GM21515 (cell line): ENCODE results near the gene MALRD1.

Experiments used
- ATAC-seq: cut with Tn5 transposase; IDR thresholded peaks from one replicate; pipeline ENCODE4 v1.9.1; 2021; ENCODE audit not compliant: unreplicated experiment

Gene MALRD1

DNA sequence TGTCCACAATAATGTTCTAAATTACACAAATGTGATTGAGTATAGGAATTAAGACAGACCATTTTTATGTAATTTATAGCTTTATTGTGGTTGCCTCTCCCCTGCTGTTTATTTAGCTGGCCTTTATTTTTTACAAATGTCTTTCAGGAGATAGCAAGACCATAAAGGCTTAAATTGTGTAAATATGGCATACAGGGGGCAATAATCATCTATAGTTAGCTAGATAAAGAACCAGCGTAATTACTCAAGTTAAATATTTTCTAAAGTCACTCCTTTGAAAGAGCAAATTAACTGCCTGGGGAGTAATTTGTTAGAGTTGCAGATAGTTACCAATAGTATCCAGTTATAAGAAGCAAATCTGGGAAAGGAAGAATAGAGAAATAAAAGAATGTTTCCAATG, at the start of gene MALRD1:
TSS of gene MALRD1 (plus strand) at position 313 of the 400 bp plus-strand sequence. CDS start 138 bp downstream, outside the sequence.
- no peak for ATAC-seq

- no peak for ATAC-seq
Observed at GRCh38 chr10:19003341-19003740, 45.3 kb upstream of the MALRD1 start.

- ATAC-seq: no peak
Observed at GRCh38 chr10:19012111-19012510, 36.5 kb upstream of the MALRD1 start.

DNA sequence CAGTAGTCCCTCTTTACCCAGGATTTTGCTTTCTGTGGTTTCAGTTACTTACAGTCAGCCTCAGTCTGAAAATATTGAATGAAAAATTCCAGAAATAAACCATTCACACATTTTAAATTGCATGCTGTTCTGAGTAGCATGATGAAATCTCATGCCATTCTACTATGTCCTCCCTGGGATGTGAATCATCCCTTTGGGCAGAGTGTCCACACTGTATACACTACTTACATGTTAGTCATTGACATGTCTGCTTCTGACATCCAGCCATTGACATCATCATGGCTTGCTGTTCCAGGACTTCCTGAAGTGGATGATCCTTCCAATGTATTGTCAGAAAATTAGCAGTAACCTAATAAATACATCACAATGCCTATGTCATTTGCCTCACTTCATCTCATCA, 34.6 kb upstream of the MALRD1 start:
- no peak for ATAC-seq

GRCh38 chr10:19014498-19014897, 34.1 kb upstream of the MALRD1 start:
- ATAC-seq: no peak

DNA sequence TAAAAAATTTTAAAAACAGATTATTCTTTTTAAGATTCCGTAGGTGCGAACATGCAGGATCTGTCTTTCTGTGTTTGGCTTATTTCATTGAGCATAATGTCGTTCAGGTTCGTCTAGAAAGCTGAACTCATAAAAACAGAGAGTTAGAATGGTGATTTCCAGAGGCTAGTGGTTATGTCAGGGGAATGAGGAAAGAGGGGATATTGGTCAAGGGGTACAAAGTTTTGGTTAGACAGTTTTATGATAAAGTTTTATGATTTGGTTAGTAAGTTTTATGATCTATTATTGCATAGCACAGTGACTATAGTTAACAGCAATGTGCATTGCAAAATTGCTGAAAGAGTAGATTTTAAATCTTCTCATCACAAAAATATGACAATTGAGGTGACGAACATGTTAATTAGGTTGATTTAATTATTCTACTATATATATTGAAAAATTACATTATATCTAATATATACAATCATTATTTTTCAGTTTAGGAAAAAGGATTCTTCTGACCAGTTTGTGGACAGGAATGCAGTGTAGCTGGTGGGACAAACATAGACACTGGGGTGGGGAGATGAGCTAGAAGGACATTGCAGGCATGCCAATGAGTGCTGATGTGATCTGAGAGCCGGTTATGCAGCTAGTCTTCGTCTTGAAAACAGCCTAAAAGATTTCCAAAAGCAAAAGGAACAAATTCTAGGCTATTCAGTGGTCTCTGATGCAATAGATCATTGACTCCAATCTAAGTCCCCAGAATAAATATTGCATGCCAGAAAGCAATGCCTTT, 31.3 kb upstream of the MALRD1 start:
- no peak for ATAC-seq

DNA sequence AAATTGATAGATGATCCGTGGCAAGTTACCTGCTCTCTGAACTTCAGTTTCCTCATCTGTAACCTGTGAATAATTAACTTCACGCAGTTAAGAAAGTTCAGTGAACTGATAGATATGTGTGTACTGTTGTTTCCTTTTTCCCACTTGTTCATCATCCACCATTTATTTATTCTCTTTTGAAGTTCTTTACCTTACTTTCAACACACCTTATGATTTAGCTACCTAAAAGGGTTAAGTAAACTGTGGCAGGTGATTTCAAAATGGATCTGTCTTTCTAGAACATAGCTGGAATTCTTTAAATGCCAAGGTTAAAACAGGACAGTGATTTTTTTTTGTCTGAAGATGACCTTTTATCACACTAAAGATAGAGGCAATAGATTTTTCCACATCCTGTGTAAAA, 27.4 kb upstream of the MALRD1 start:
- no peak for ATAC-seq

GRCh38 chr10:19024611-19025010, 24.0 kb upstream of the MALRD1 start:
- ATAC-seq: no peak

- ATAC-seq: no peak
Observed at GRCh38 chr10:19031763-19032162, 16.8 kb upstream of the MALRD1 start.

GRCh38 chr10:19033741-19034140, 14.9 kb upstream of the MALRD1 start:
- ATAC-seq: no peak

DNA sequence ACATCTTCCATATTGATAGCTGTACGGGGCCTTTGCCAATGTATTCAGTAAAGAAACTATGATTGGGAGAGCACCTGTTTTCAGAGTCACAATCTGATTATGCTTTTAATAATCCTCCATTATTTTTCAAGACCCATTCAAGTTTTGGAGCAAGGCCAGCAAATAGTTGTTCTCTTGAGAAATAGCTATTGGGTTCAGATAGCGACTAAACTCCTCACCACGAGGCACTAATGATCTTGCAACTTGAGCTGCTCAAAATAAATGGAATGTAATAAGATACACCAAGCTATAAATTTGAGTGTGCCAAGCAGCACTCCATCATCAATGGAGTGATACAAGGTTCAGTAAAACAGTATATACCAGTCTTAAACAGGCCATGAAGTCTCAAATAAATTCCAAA, 7.4 kb upstream of the MALRD1 start:
- no peak for ATAC-seq

- ATAC-seq: no peak
Observed at GRCh38 chr10:19043431-19043830, 5.2 kb upstream of the MALRD1 start.

GRCh38 chr10:19046679-19047078, 1.9 kb upstream of the MALRD1 start:
- ATAC-seq: no peak

- ATAC-seq: no peak
Observed at GRCh38 chr10:19048891-19049290, 290 bp downstream of the MALRD1 start.

GRCh38 chr10:19049567-19049966, 966 bp downstream of the MALRD1 start:
- no peak for ATAC-seq

- ATAC-seq: no peak
Observed at GRCh38 chr10:19054289-19054835, 5.8 kb downstream of the MALRD1 start.

DNA sequence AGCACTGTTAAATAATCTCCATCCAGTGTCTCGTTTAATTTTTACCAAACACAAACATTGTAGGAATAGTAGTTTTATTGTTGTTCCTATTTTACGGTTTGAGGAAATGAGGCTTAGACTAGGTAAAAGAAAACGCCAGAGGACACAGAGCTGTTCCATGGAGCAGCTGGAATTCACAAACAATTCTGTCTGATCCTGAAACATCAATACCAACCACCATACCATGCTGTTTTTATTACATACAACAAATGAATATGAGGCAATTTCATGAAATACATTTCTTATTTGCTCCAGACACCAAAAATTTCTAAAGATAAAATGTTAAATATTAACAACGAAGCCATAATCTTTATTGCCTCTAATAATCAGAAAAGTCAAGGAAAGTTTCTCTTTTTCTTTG, 9.4 kb downstream of the MALRD1 start:
- ATAC-seq: no peak

DNA sequence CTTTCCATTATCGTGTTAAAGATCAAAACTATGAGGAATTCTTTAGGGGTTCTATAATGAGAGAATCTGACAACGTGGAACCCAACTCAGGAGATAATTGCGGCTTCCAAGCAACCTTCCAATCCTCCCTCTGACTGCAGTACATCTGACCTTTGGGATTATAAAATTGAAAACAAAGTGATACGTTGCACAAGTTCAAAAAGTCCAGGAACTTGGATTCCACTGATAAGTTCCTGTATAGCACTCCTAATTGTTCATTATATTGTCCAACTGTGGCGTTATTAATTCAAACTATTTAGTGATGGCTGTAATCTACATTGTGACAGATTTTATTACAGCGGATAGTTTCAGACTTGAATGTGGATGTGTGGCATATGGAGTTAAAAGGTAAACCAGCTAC, 15.4 kb downstream of the MALRD1 start:
- no peak for ATAC-seq

- no peak for ATAC-seq
Observed at GRCh38 chr10:19071946-19072345, 23.3 kb downstream of the MALRD1 start.

GRCh38 chr10:19077276-19077675, 28.7 kb downstream of the MALRD1 start:
- ATAC-seq: no peak

- ATAC-seq: no peak
Observed at GRCh38 chr10:19096501-19097073, 48.0 kb downstream of the MALRD1 start.

- no peak for ATAC-seq
Observed at GRCh38 chr10:19097151-19097550, 48.5 kb downstream of the MALRD1 start.
